ENCODE data around the gene ARHGAP30. TPM values are rescaled to one million over a fixed set of nuclear protein-coding genes. Genes with fewer than 3 reads are reported as not detected.

The ARHGAP30 gene
- total RNA-seq, 6 donors from 2014 or later = 26.8 to 69.9 (median 51.2) TPM

GRCh38 chr1:160999376-160999775 is 70.3 kb downstream of the ARHGAP30 start:
- no peaks in the 10 kb centered on the region for H3K27me3 ChIP-seq
- WGBS, 2 donors = 94 to 100% methylated on average over 5 of the region's 5 CpGs
- H3K4me1 ChIP-seq = peaks cover 12 to 30% (median 19%) of the 10 kb centered on the region in 4 donors
- no peak overlapping the region for H3K4me3 ChIP-seq
- DNase-seq (no peak), ATAC-seq (ENCODE audit: low FRiP score in 2 of 2) (no peak)
- peak overlapping the region in 3 of 4 donors; percentile 66 to 89 (median 81) for H3K27ac ChIP-seq
- no peaks in the 10 kb centered on the region for H3K9me3 ChIP-seq
- TF ChIP-seq POLR2AphosphoS5 (IDR thresholded peaks at IDR 0.05) = no peak
- TF ChIP-seq CTCF (IDR thresholded peaks at IDR 0.05) = no peak
- TF ChIP-seq POLR2A (IDR thresholded peaks at IDR 0.05) = no peak
- TF ChIP-seq EP300 (IDR thresholded peaks at IDR 0.05) = no peak
- H3K36me3 ChIP-seq = peaks cover 26 to 56% (median 32%) of the 10 kb centered on the region in 4 donors

GRCh38 chr1:160997323-160998038 is 72.2 kb downstream of the ARHGAP30 start:
- no peaks in the 10 kb centered on the region for H3K27me3 ChIP-seq
- peak; percentile 84 to 87 for ATAC-seq (ENCODE audit: low FRiP score in 2 of 2)
- WGBS, 2 donors = 65 to 100% methylated on average over 1 of the region's 1 CpG
- DNase-seq = peak in 1 of 2 donors; percentile 85
- TF ChIP-seq EP300 (IDR thresholded peaks at IDR 0.05) (peak in 1 of 4 donors; percentile 72), POLR2A (IDR thresholded peaks at IDR 0.05) (no peak), CTCF (IDR thresholded peaks at IDR 0.05) (peak; percentile 62 to 84 (median 76)), POLR2AphosphoS5 (IDR thresholded peaks at IDR 0.05) (peak; percentile 57 to 83)
- H3K9me3 ChIP-seq = no peaks in the 10 kb centered on the region
- no peak overlapping the region for H3K4me3 ChIP-seq
- peaks cover 12 to 23% (median 20%) of the 10 kb centered on the region in 4 donors for H3K4me1 ChIP-seq
- H3K27ac ChIP-seq = peak overlapping the region; percentile 66 to 89 (median 76)
- H3K36me3 ChIP-seq = peaks cover 26 to 57% (median 32%) of the 10 kb centered on the region in 4 donors

Small RNAs within 50 kb of the gene (small RNA-seq; reads per million reads assigned to genes)
- gene AL591806.2 = 0 reads per million in 4 donors

Other genes with a start within 250 kb of the ARHGAP30 start
- 1 to 10 TPM in 5 of 6 donors, under 1 TPM in 1; 0.78 to 4.1 (median 2.0) TPM for gene CD244, start 207.0 kb downstream of the ARHGAP30 start, total RNA-seq
- gene ITLN1, start 184.7 kb downstream of the ARHGAP30 start, total RNA-seq = 10 to 100 TPM in 1 of 6 donors, 1 to 10 TPM in 4, not detected in 1; 1.2 to 28.8 (median 2.2) TPM
- gene ITLN2, start 115.1 kb downstream of the ARHGAP30 start, total RNA-seq = 10 to 100 TPM; 21.4 to 63.8 (median 38.8) TPM
- 100 to 1,000 TPM in 5 of 6 donors, 10 to 100 TPM in 1; 99.0 to 209 (median 172) TPM for gene F11R, start 48.7 kb downstream of the ARHGAP30 start, total RNA-seq
- 100 to 1,000 TPM in 4 of 6 donors, 10 to 100 TPM in 2; 56.2 to 170 (median 113) TPM for gene TSTD1, start 30.9 kb downstream of the ARHGAP30 start, total RNA-seq
- gene USF1, start 23.9 kb downstream of the ARHGAP30 start, total RNA-seq = 100 to 1,000 TPM in 1 of 6 donors, 10 to 100 TPM in 5; 78.2 to 151 (median 84.2) TPM
- 10 to 100 TPM in 4 of 6 donors, 1 to 10 TPM in 2; 5.2 to 19.9 (median 12.1) TPM for gene NECTIN4, start 19.7 kb upstream of the ARHGAP30 start, total RNA-seq
- 10 to 100 TPM in 1 of 6 donors, 1 to 10 TPM in 4, not detected in 1; 6.5 to 12.3 (median 7.4) TPM for gene KLHDC9, start 28.5 kb upstream of the ARHGAP30 start, total RNA-seq
- gene PFDN2, start 48.1 kb upstream of the ARHGAP30 start, total RNA-seq = 10 to 100 TPM; 17.8 to 55.9 (median 41.4) TPM
- gene NIT1, start 48.2 kb upstream of the ARHGAP30 start, total RNA-seq = 10 to 100 TPM; 21.2 to 62.9 (median 40.7) TPM
- gene DEDD, start 62.8 kb upstream of the ARHGAP30 start, total RNA-seq = 10 to 100 TPM; 26.7 to 45.1 (median 35.1) TPM
- gene UFC1, start 84.1 kb upstream of the ARHGAP30 start, total RNA-seq = 10 to 100 TPM; 32.5 to 95.6 (median 75.6) TPM
- 10 to 100 TPM; 14.1 to 48.2 (median 21.8) TPM for gene USP21, start 89.6 kb upstream of the ARHGAP30 start, total RNA-seq
- gene PPOX, start 96.5 kb upstream of the ARHGAP30 start, total RNA-seq = 10 to 100 TPM; 19.5 to 48.2 (median 26.6) TPM
- 10 to 100 TPM; 12.3 to 37.1 (median 27.2) TPM for gene B4GALT3, start 107.6 kb upstream of the ARHGAP30 start, total RNA-seq
- 10 to 100 TPM in 1 of 6 donors, 1 to 10 TPM in 4, under 1 TPM in 1; 0.91 to 18.6 (median 3.0) TPM for gene ADAMTS4, start 129.2 kb upstream of the ARHGAP30 start, total RNA-seq
- gene NDUFS2, start 132.5 kb upstream of the ARHGAP30 start, total RNA-seq = 100 to 1,000 TPM in 2 of 6 donors, 10 to 100 TPM in 4; 65.7 to 194 (median 84.4) TPM
- 100 to 1,000 TPM in 5 of 6 donors, 10 to 100 TPM in 1; 75.4 to 233 (median 176) TPM for gene FCER1G, start 145.4 kb upstream of the ARHGAP30 start, total RNA-seq
- gene APOA2, start 153.7 kb upstream of the ARHGAP30 start, total RNA-seq = 1 to 10 TPM in 2 of 6 donors, not detected in 4; 2.5 to 3.7 TPM
- gene TOMM40L, start 156.2 kb upstream of the ARHGAP30 start, total RNA-seq = 10 to 100 TPM in 3 of 6 donors, 1 to 10 TPM in 3; 3.1 to 14.4 (median 9.9) TPM
- not detected for gene NR1I3, start 168.3 kb upstream of the ARHGAP30 start, total RNA-seq
- 1 to 10 TPM; 1.0 to 8.1 (median 5.0) TPM for gene PCP4L1, start 188.9 kb upstream of the ARHGAP30 start, total RNA-seq
- 1 to 10 TPM; 1.5 to 6.9 (median 4.0) TPM for gene MPZ, start 240.1 kb upstream of the ARHGAP30 start, total RNA-seq
- gene SDHC, start 244.5 kb upstream of the ARHGAP30 start, total RNA-seq = 100 to 1,000 TPM in 2 of 6 donors, 10 to 100 TPM in 4; 17.7 to 159 (median 66.7) TPM